ENCODE results near the gene MRPL37.
"Not testable (repeated sequence)": the region's sequence is repeated elsewhere in the genome, so short reads cannot be mapped to it uniquely, and the experiment has no call there.

The MRPL37 gene

GRCh38 chr1:54165146-54165545 lies 34.8 kb upstream of the MRPL37 start:
- no peak for TF ChIP-seq CTCF (IDR thresholded peaks at IDR 0.05; ENCODE audit: low read depth, low read length)
- H3K4me3 ChIP-seq (ENCODE audit: low read depth, low read length) = no peak overlapping the region

- not testable (repeated sequence) for H3K4me3 ChIP-seq (ENCODE audit: low read depth, low read length)
These were observed 33.6 kb upstream of the MRPL37 start for GRCh38 chr1:54166357-54166756.

GRCh38 chr1:54167422-54168139 lies 32.4 kb upstream of the MRPL37 start:
- TF ChIP-seq CTCF (IDR thresholded peaks at IDR 0.05; ENCODE audit: low read depth, low read length) = no peak
- no peak overlapping the region for H3K4me3 ChIP-seq (ENCODE audit: low read depth, low read length)

DNA sequence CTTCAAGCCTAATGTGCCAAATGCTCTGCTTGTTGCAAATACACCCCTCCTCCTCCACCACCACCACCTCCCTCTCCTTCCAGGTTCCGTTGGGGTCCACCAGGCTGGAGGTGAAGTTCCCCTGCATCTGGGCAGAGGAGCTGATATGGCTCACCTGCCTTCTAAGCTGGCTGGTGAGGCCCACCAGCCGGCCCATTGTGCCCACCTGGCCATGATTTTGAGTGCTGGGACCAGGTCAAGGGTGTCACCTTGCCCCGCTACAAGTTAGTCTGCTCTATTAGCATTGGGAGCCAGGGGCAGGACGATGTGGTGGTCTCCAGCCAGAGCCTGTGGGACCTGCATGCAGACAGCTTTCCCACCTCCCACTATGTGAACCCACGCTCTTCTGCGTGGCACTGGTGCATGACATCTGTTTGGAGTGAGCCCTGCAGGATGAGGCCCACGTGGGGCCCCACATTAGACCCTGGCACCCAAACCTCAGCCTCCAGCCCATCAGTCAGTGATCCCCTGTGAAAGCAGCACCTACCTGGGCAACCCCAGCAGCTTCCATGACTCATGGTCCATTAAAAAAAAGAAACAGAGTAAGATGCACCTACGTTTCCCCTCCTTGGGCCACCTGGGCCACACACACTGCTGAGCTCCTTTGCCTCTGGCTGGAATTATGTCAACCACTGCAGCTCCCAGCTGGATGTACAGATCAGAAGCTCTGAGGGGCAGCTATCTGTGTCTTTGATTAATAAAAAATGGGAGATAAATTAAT lies 31.6 kb upstream of the MRPL37 start:
- no peak overlapping the region for H3K4me3 ChIP-seq (ENCODE audit: low read depth, low read length)
- TF ChIP-seq CTCF (IDR thresholded peaks at IDR 0.05; ENCODE audit: low read depth, low read length) = no peak

DNA sequence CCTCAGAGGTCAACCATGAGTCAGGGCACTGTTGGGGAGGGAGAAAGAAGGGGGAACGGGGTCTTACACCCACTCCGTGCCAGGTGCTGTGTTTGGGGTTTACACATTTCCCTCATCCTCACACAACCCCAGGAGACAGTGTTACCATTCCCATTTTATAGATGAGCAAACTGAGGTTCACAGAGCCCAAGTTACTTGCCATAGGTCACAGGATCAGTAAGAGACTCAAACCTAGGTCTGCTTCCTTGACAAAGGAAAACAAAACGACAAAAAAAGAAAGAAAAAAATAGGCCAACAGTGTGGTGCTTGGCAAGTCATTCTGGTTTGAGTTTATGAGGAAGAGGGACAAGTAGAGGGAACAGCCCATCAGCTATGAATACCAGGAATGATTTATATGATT lies 30.9 kb upstream of the MRPL37 start:
- TF ChIP-seq CTCF (IDR thresholded peaks at IDR 0.05; ENCODE audit: low read depth, low read length) = no peak
- no peak overlapping the region for H3K4me3 ChIP-seq (ENCODE audit: low read depth, low read length)

GRCh38 chr1:54171016-54171415 lies 29.0 kb upstream of the MRPL37 start:
- H3K4me3 ChIP-seq (ENCODE audit: low read depth, low read length) = no peak overlapping the region
- no peak for TF ChIP-seq CTCF (IDR thresholded peaks at IDR 0.05; ENCODE audit: low read depth, low read length)

- no peak for TF ChIP-seq CTCF (IDR thresholded peaks at IDR 0.05; ENCODE audit: low read depth, low read length)
- no peak overlapping the region for H3K4me3 ChIP-seq (ENCODE audit: low read depth, low read length)
These were observed 28.4 kb upstream of the MRPL37 start for GRCh38 chr1:54171606-54172005.

Data from WI38 (cell line).